A549 (cell line): ENCODE measurements around the gene CPAMD8. TPM values are rescaled to one million over a fixed set of nuclear protein-coding genes. Genes with fewer than 3 reads are reported as not detected.

ENCODE experiments used
- ATAC-seq, 2 experiments: fragments of 200-7000 bp in 1 of 2; fragments of >200 bp in 1 of 2; cut with Nextera tagmentation in 1 of 2; cut with Tn5 transposase in 1 of 2; 3 replicates each; pipeline versions ENCODE4 v1.8.0 to v1.9.1; 2018 to 2020; ENCODE audit warnings: mild to moderate bottlenecking in 1 of 2, moderate library complexity in 1 of 2
- CTCF ChIA-PET: fragments of 300-600 bp; sonication (Branson Sonifier 250); formaldehyde crosslinking; extraction: SDS; loops from one replicate; lab custom pipeline; 2021; ENCODE audit warnings: antibody characterized with exemption, inconsistent platforms; lab: Yijun Ruan, JAX
- POLR2A ChIA-PET: fragments of 350-600 bp; formaldehyde crosslinking; extraction: SDS; loops from one replicate; lab custom pipeline; 2021; ENCODE audit warnings: antibody characterized with exemption, inconsistent platforms; lab: Yijun Ruan, JAX
- DNase-seq, 2 experiments: peaks; one replicate each; pipeline versions ENCODE4 v3.0.0 to v3.0.0-alpha.2; 2011 to 2016; ENCODE audit warnings: low read depth in 1 of 2, low spot score in 1 of 2
- FAIRE-seq: peaks from 2 replicates; lab custom pipeline; 2011; peaks lifted over from hg19 to GRCh38; lab: Jason Lieb, UNC
- H3K27ac ChIP-seq, 2 experiments: fragments of >200 bp; sonication (Bioruptor Twin); formaldehyde crosslinking; 3 replicates each; pipeline ENCODE4 v1.5.1; 2016 to 2017
- H3K4me1 ChIP-seq: fragments of >200 bp; sonication (Bioruptor Twin); formaldehyde crosslinking; 3 replicates; pipeline ENCODE4 v1.6.1; 2016
- H3K4me2 ChIP-seq: fragments of >200 bp; sonication (Bioruptor Twin); formaldehyde crosslinking; 3 replicates; pipeline ENCODE4 v1.6.1; 2016
- H3K4me3 ChIP-seq: fragments of >200 bp; sonication (Bioruptor Twin); formaldehyde crosslinking; 3 replicates; pipeline ENCODE4 v1.5.1; 2016
- H3K9me3 ChIP-seq: fragments of >200 bp; sonication (Bioruptor Twin); formaldehyde crosslinking; 3 replicates; pipeline ENCODE4 v1.6.1; 2016
- BHLHE40 ChIP-seq: IDR thresholded peaks from 2 replicates; pipeline ENCODE4 v1.6.1; 2012; ENCODE audit warnings: low read depth, low read length, inconsistent platforms
- CBX2 ChIP-seq: fragments of 200-600 bp; sonication (generic); IDR thresholded peaks from 2 replicates; pipeline ENCODE4 v1.6.1; 2016; ENCODE audit warnings: low read depth, mild to moderate bottlenecking, borderline replicate concordance
- CTCF ChIP-seq: fragments of >200 bp; sonication (Bioruptor Twin); formaldehyde crosslinking; IDR thresholded peaks from 3 replicates; pipeline ENCODE4 v1.5.1; 2016
- ESRRA ChIP-seq: fragments of 150-350 bp; IDR thresholded peaks from 2 replicates; pipeline ENCODE4 v1.6.1; 2014; ENCODE audit warnings: mild to moderate bottlenecking, low read length, borderline replicate concordance
- FOSL2 ChIP-seq, 2 experiments: fragments of 450-650 bp in 1 of 2; fragments of >200 bp in 1 of 2; sonication (Bioruptor Twin) in 1 of 2; formaldehyde crosslinking; IDR thresholded peaks; 2 replicates each; pipeline versions ENCODE4 v1.5.0 to v1.6.1; 2016 to 2020; ENCODE audit warnings: mild to moderate bottlenecking in 1 of 2, moderate library complexity in 1 of 2
- GATA3 ChIP-seq: IDR thresholded peaks from 2 replicates; pipeline ENCODE4 v1.6.1; 2012; ENCODE audit warnings: borderline replicate concordance
- HEYL ChIP-seq: fragments of 250-450 bp; sonication (Bioruptor Pico); IDR thresholded peaks from 2 replicates; pipeline ENCODE4 v1.8.0; 2021; ENCODE audit warnings: mild to moderate bottlenecking, moderate library complexity
- HOXB13 ChIP-seq: fragments of 250-450 bp; sonication (Bioruptor Pico); IDR thresholded peaks from 2 replicates; pipeline ENCODE4 v1.5.0; 2020; ENCODE audit warnings: low read depth, mild to moderate bottlenecking, moderate library complexity
- JUNB ChIP-seq: fragments of >200 bp; sonication (Bioruptor Twin); formaldehyde crosslinking; IDR thresholded peaks from 2 replicates; pipeline ENCODE4 v1.6.1; 2016
- KDM1A ChIP-seq: fragments of 200-600 bp; sonication (generic); IDR thresholded peaks from 2 replicates; pipeline ENCODE4 v1.6.1; 2016; ENCODE audit warnings: low read depth, mild to moderate bottlenecking
- KDM5A ChIP-seq: fragments of 200-600 bp; sonication (generic); IDR thresholded peaks from 2 replicates; pipeline ENCODE4 v1.6.1; 2016; ENCODE audit warnings: antibody characterized with exemption, mild to moderate bottlenecking
- MAFK ChIP-seq: fragments of 450-650 bp; IDR thresholded peaks from 2 replicates; pipeline ENCODE4 v1.6.1; 2014; ENCODE audit not compliant: partially characterized antibody
- MAZ ChIP-seq: fragments of 150-350 bp; IDR thresholded peaks from 2 replicates; pipeline ENCODE4 v1.6.1; 2014; ENCODE audit warnings: antibody characterized with exemption, low read depth, low read length, borderline replicate concordance
- MYC ChIP-seq: IDR thresholded peaks from 2 replicates; pipeline ENCODE4 v1.6.1; 2012; ENCODE audit warnings: mild to moderate bottlenecking, inconsistent platforms, low read length, improper control_type of control experiment, borderline replicate concordance
- NFE2L2 ChIP-seq: fragments of 150-350 bp; conservative IDR thresholded peaks from 2 replicates; pipeline ENCODE4 v1.6.1; 2014; ENCODE audit warnings: low read length
- NPAS2 ChIP-seq: fragments of 250-450 bp; sonication (Bioruptor Pico); IDR thresholded peaks from 2 replicates; pipeline ENCODE4 v1.8.0; 2022; ENCODE audit warnings: mild to moderate bottlenecking, moderate library complexity, borderline replicate concordance
- NR3C1 ChIP-seq: fragments of >200 bp; sonication (Bioruptor Twin); formaldehyde crosslinking; IDR thresholded peaks from 3 replicates; pipeline ENCODE4 v1.6.1; 2017
- POLR2AphosphoS2 ChIP-seq: conservative IDR thresholded peaks from 2 replicates; pipeline ENCODE4 v1.6.1; 2012; ENCODE audit warnings: low read length, improper control_type of control experiment, inconsistent platforms
- RAD21 ChIP-seq, 2 experiments: fragments of >200 bp in 1 of 2; sonication (Bioruptor Twin) in 1 of 2; formaldehyde crosslinking in 1 of 2; IDR thresholded peaks in 1 of 2; conservative IDR thresholded peaks in 1 of 2; 2 replicates in 1 of 2; 3 replicates in 1 of 2; pipeline ENCODE4 v1.6.1; 2012 to 2018; ENCODE audit warnings: inconsistent platforms in 1 of 2
- RARB ChIP-seq: fragments of 250-450 bp; sonication (Bioruptor Pico); IDR thresholded peaks from 2 replicates; pipeline ENCODE4 v1.8.0; 2021; ENCODE audit warnings: mild to moderate bottlenecking, moderate library complexity
- RCOR1 ChIP-seq: fragments of 150-350 bp; IDR thresholded peaks from 2 replicates; pipeline ENCODE4 v1.6.1; 2014; ENCODE audit warnings: antibody characterized with exemption, low read length, low read depth
- RNF2 ChIP-seq: fragments of 200-600 bp; sonication (generic); IDR thresholded peaks from 2 replicates; pipeline ENCODE4 v1.6.1; 2016; ENCODE audit warnings: low read depth, mild to moderate bottlenecking, antibody characterized with exemption, moderate library complexity, borderline replicate concordance
- SMC3 ChIP-seq: fragments of >200 bp; sonication (Bioruptor Twin); formaldehyde crosslinking; IDR thresholded peaks from 3 replicates; pipeline ENCODE4 v1.6.1; 2018; ENCODE audit warnings: inconsistent platforms
- SREBF2 ChIP-seq: fragments of 450-650 bp; IDR thresholded peaks from 2 replicates; pipeline ENCODE4 v1.6.1; 2014; ENCODE audit warnings: mild to moderate bottlenecking, moderate library complexity
- TFCP2L1 ChIP-seq: fragments of 250-450 bp; sonication (Bioruptor Pico); IDR thresholded peaks from 2 replicates; pipeline ENCODE4 v1.5.0; 2021; ENCODE audit warnings: mild to moderate bottlenecking
- TP53 ChIP-seq: fragments of 250-450 bp; sonication (Bioruptor Pico); IDR thresholded peaks from 2 replicates; pipeline ENCODE4 v1.5.0; 2021; ENCODE audit warnings: mild to moderate bottlenecking, moderate library complexity
- ZC3H11A ChIP-seq: fragments of 450-650 bp; IDR thresholded peaks from 2 replicates; pipeline ENCODE4 v1.6.1; 2014; ENCODE audit warnings: antibody characterized with exemption, mild to moderate bottlenecking
- WGBS: methylation state at CpG from one replicate; pipeline ENCODE4 v1.1.6; 2017; ENCODE audit errors: missing lambda C conversion rate; 5-methylcytosine and 5-hydroxymethylcytosine counted together
- polyA plus RNA-seq, 4 experiments: library from polyadenylated mRNA; depleted of rRNA in 3 of 4; stranded (reverse); fragments of >200 nt; fragmentation: RNase III in 1 of 4; extraction: RNeasy Plus Mini Kit Qiagen cat#74134 plus additional on column Dnase treatment in 1 of 4; gene quantifications; 2 replicates in 3 of 4; 3 replicates in 1 of 4; pipeline ENCODE4 v1.2.3, GENCODE V29; 2011 to 2017
- TF ChIP-seq, protein P1 (sequence below): fragments of 250-450 bp; sonication (Bioruptor Pico); IDR thresholded peaks from 2 replicates; pipeline ENCODE4 v1.5.0; 2020; ENCODE audit warnings: low read depth, mild to moderate bottlenecking, moderate library complexity
- TF ChIP-seq, protein P2 (sequence below): IDR thresholded peaks from 2 replicates; pipeline ENCODE4 v1.6.1; 2012

The CPAMD8 gene
- polyA plus RNA-seq, 2 of the 4 experiments (the other 2 are of a cell fraction), result 0.03 TPM; not detected in 1

GRCh38 chr19:16873594-16873993, 153.0 kb downstream of the CPAMD8 start:
- no peak overlapping the region for H3K27ac ChIP-seq
- no peak overlapping the region for H3K4me2 ChIP-seq
- H3K4me3 ChIP-seq, result no peak overlapping the region
- ChIA-PET POLR2A (no interaction called here), CTCF (no interaction called here)
- FAIRE-seq, result no peak
- DNase-seq, result no peak
- TF ChIP-seq GATA3 (no peak), MYC (no peak), KDM1A (no peak), RARB (CRISPR knock-in tag) (no peak), HEYL (CRISPR knock-in tag) (no peak), CTCF (no peak), MAZ (no peak), TP53 (CRISPR knock-in tag) (no peak), POLR2AphosphoS2 (no peak), FOSL2 (IDR thresholded peaks at IDR 0.05) (no peak), FOSL2 (CRISPR knock-in tag; IDR thresholded peaks at IDR 0.05) (no peak), KDM5A (no peak), SMC3 (no peak), RNF2 (no peak), ZC3H11A (no peak)
- TF ChIP-seq, protein P1, sequence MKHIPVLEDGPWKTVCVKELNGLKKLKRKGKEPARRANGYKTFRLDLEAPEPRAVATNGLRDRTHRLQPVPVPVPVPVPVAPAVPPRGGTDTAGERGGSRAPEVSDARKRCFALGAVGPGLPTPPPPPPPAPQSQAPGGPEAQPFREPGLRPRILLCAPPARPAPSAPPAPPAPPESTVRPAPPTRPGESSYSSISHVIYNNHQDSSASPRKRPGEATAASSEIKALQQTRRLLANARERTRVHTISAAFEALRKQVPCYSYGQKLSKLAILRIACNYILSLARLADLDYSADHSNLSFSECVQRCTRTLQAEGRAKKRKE (CRISPR knock-in tag), result no peak
- H3K9me3 ChIP-seq, result no peaks in the 10 kb centered on the region
- no peak for ATAC-seq
- no peaks in the 10 kb centered on the region for H3K4me1 ChIP-seq
- 100% methylated on average over 1 of the region's 3 CpGs for WGBS

DNA sequence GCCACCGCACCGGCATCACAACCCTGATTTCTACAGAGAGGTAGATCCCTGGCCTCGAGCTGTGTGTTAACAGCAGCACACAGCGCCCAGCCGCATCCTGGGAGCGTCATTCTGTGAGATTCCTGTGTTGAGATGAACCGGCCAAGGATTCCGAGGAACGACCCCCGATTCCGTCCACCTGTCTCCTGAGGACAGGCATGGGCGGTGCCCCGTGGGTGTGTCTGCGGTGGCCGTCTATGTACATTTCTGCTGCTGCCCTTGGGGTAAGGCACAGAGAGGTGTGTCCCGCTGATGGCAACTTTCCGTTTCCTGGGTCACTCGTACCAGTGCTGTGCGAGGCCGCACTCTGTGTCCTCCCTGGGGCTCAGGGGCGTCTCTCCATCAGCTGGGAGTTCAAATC, 153.9 kb downstream of the CPAMD8 start:
- H3K4me1 ChIP-seq, result no peaks in the 10 kb centered on the region
- ChIA-PET POLR2A (interaction anchor here (0.6 kb wide), 1 partner anchor 133 kb away, joined by 3 read pairs; no protein-coding TSS in a partner anchor), CTCF (interaction anchor here (0.9 kb wide), 1 partner anchor 43 kb away, joined by 3 read pairs; no protein-coding TSS in a partner anchor)
- FAIRE-seq (no peak), ATAC-seq (no peak), DNase-seq (no peak)
- no peak overlapping the region for H3K27ac ChIP-seq
- H3K4me2 ChIP-seq, result no peak overlapping the region
- TF ChIP-seq RNF2 (no peak), BHLHE40 (no peak), NPAS2 (CRISPR knock-in tag) (no peak), ZC3H11A (no peak), HOXB13 (CRISPR knock-in tag) (no peak), JUNB (no peak), POLR2AphosphoS2 (no peak), RAD21 (conservative IDR thresholded peaks at IDR 0.05 in 1 of 2, IDR thresholded peaks at IDR 0.05 in 1 of 2) (no peak), SREBF2 (no peak), RCOR1 (no peak), ESRRA (no peak), SMC3 (no peak), NFE2L2 (no peak), CBX2 (no peak), MAFK (no peak), NR3C1 (no peak), TFCP2L1 (CRISPR knock-in tag) (no peak)
- TF ChIP-seq, protein P1 (CRISPR knock-in tag), result no peak
- TF ChIP-seq, protein P2, sequence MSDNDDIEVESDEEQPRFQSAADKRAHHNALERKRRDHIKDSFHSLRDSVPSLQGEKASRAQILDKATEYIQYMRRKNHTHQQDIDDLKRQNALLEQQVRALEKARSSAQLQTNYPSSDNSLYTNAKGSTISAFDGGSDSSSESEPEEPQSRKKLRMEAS, result no peak
- H3K9me3 ChIP-seq, result no peaks in the 10 kb centered on the region
- WGBS, result 95% methylated on average over 14 of the region's 21 CpGs
- H3K4me3 ChIP-seq, result no peak overlapping the region
